ENCODE measurements around the gene LKAAEAR1. TPM values are rescaled to one million over a fixed set of nuclear protein-coding genes. Genes with fewer than 3 reads are reported as not detected.
A peak's percentile ranks its signal among the peaks of the same experiment; 100 is the strongest.

Gene LKAAEAR1
- total and polyA plus RNA-seq, 2 of the 13 experiments (the other 11 are each of a cell fraction or from before 2014, with no cell fraction given): not detected

DNA sequence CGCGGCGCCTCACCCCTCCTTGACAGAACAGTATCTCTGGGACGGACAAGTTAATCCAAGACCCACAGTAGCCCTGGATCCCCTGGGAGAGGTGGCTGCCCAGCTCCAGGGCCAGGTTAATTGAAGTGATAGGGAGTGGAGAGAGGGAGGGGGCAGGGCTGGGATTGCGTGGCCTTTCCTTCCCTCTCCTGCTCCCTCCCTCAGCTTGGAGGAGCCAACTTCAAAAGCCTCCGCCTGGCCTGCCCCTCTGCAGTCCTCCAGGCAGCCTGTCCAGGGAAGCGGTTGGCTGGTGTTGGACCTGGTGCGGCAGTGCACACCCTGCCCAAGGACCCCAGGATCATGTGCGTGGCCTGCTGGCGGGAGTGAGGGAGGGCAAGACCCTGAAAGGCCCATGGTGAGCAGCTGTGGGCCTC, 48.3 kb downstream of the LKAAEAR1 start, which contains the start of gene C20orf204 (continued):
- TF ChIP-seq SALL1 (CRISPR knock-in tag; IDR thresholded peaks at IDR 0.05) (peak; percentile 86), KDM3A (CRISPR knock-in tag; IDR thresholded peaks at IDR 0.05; ENCODE audit: low read depth) (peak; percentile 84; the same call in 1 of the 2 replicates), HOXA5 (CRISPR knock-in tag; IDR thresholded peaks at IDR 0.05) (peak; percentile 88), SP1 (IDR thresholded peaks at IDR 0.05) (no peak), SP1 (CRISPR knock-in tag; IDR thresholded peaks at IDR 0.05) (peak; percentile 72), ZBTB8A (CRISPR knock-in tag; IDR thresholded peaks at IDR 0.05; ENCODE audit: borderline replicate concordance, low read depth) (no peak), HNF4A (CRISPR knock-in tag; IDR thresholded peaks at IDR 0.05) (peak; percentile 67), ZNF205 (CRISPR knock-in tag; IDR thresholded peaks at IDR 0.05) (0 out of 2 replicates have a peak, but pooled peaks have one; percentile 5), ZNF749 (CRISPR knock-in tag; IDR thresholded peaks at IDR 0.05; ENCODE audit: borderline replicate concordance) (peak; percentile 56; the same call in 1 of the 2 replicates), KMT2B (CRISPR knock-in tag; IDR thresholded peaks at IDR 0.05) (no peak), RFX5 (IDR thresholded peaks at IDR 0.05; ENCODE audit: low read depth, low read length) (no peak), CTCF (CRISPR knock-in tag; IDR thresholded peaks at IDR 0.05) (peak; percentile 54), FOXA1 (IDR thresholded peaks at IDR 0.05) (no peak), FOXA1 (CRISPR knock-in tag; IDR thresholded peaks at IDR 0.05) (peak; percentile 20; the same call in 1 of the 2 replicates), ZNF615 (CRISPR knock-in tag; IDR thresholded peaks at IDR 0.05; ENCODE audit: borderline replicate concordance) (peak; percentile 82; the same call in 1 of the 2 replicates), RFXAP (CRISPR knock-in tag; IDR thresholded peaks at IDR 0.05; ENCODE audit: borderline replicate concordance) (peak; percentile 85), GFI1 (CRISPR knock-in tag; IDR thresholded peaks at IDR 0.05; ENCODE audit: borderline replicate concordance) (0 out of 2 replicates have a peak, but pooled peaks have one; percentile 75), ZNF556 (CRISPR knock-in tag; IDR thresholded peaks at IDR 0.05; ENCODE audit: borderline replicate concordance) (peak; percentile 84; the same call in 1 of the 2 replicates), POLR2A (IDR thresholded peaks at IDR 0.05; ENCODE audit: insufficient read depth in 1 of 2, low read depth in 2 of 2, low read length in 2 of 2) (peak in 1 of 2 experiments; percentile 81; a peak in 2 of 4 replicates), PAF1 (CRISPR knock-in tag; IDR thresholded peaks at IDR 0.05) (peak; percentile 74; the same call in 1 of the 2 replicates)
- TF ChIP-seq, protein P1, sequence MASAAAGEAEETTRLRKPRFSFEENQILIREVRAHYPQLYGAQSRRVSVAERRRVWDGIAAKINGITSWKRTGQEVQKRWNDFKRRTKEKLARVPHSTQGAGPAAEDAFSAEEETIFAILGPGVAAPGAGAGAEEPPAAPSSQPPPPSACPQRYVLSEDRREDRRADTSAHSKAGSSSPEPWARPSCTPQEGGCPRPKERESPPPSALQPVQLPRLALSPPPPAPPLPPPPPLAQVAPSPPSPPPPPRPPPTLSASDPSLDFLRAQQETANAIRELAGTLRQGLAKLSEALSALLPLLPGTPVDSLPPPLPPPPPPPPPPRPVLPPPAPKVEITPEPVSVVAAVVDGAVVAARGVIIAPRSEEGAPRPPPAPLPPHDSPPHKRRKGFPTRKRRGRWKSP (CRISPR knock-in tag; IDR thresholded peaks at IDR 0.05): no peak; the same call in 1 of the 2 replicates
- TF ChIP-seq, protein P2, sequence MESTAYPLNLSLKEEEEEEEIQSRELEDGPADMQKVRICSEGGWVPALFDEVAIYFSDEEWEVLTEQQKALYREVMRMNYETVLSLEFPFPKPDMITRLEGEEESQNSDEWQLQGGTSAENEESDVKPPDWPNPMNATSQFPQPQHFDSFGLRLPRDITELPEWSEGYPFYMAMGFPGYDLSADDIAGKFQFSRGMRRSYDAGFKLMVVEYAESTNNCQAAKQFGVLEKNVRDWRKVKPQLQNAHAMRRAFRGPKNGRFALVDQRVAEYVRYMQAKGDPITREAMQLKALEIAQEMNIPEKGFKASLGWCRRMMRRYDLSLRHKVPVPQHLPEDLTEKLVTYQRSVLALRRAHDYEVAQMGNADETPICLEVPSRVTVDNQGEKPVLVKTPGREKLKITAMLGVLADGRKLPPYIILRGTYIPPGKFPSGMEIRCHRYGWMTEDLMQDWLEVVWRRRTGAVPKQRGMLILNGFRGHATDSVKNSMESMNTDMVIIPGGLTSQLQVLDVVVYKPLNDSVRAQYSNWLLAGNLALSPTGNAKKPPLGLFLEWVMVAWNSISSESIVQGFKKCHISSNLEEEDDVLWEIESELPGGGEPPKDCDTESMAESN (CRISPR knock-in tag; conservative IDR thresholded peaks at IDR 0.05): peak; percentile 71; the same call in 1 of the 2 replicates
- TF ChIP-seq, protein P3, sequence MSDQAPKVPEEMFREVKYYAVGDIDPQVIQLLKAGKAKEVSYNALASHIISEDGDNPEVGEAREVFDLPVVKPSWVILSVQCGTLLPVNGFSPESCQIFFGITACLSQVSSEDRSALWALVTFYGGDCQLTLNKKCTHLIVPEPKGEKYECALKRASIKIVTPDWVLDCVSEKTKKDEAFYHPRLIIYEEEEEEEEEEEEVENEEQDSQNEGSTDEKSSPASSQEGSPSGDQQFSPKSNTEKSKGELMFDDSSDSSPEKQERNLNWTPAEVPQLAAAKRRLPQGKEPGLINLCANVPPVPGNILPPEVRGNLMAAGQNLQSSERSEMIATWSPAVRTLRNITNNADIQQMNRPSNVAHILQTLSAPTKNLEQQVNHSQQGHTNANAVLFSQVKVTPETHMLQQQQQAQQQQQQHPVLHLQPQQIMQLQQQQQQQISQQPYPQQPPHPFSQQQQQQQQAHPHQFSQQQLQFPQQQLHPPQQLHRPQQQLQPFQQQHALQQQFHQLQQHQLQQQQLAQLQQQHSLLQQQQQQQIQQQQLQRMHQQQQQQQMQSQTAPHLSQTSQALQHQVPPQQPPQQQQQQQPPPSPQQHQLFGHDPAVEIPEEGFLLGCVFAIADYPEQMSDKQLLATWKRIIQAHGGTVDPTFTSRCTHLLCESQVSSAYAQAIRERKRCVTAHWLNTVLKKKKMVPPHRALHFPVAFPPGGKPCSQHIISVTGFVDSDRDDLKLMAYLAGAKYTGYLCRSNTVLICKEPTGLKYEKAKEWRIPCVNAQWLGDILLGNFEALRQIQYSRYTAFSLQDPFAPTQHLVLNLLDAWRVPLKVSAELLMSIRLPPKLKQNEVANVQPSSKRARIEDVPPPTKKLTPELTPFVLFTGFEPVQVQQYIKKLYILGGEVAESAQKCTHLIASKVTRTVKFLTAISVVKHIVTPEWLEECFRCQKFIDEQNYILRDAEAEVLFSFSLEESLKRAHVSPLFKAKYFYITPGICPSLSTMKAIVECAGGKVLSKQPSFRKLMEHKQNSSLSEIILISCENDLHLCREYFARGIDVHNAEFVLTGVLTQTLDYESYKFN (CRISPR knock-in tag; conservative IDR thresholded peaks at IDR 0.05): peak; percentile 71

Measured in HepG2 (cell line).